ENCODE data around the gene ASB10. TPM values are rescaled to one million over a fixed set of nuclear protein-coding genes. Genes with fewer than 3 reads are reported as not detected.

Gene ASB10
- total and polyA plus RNA-seq, 4 donors = not detected

DNA sequence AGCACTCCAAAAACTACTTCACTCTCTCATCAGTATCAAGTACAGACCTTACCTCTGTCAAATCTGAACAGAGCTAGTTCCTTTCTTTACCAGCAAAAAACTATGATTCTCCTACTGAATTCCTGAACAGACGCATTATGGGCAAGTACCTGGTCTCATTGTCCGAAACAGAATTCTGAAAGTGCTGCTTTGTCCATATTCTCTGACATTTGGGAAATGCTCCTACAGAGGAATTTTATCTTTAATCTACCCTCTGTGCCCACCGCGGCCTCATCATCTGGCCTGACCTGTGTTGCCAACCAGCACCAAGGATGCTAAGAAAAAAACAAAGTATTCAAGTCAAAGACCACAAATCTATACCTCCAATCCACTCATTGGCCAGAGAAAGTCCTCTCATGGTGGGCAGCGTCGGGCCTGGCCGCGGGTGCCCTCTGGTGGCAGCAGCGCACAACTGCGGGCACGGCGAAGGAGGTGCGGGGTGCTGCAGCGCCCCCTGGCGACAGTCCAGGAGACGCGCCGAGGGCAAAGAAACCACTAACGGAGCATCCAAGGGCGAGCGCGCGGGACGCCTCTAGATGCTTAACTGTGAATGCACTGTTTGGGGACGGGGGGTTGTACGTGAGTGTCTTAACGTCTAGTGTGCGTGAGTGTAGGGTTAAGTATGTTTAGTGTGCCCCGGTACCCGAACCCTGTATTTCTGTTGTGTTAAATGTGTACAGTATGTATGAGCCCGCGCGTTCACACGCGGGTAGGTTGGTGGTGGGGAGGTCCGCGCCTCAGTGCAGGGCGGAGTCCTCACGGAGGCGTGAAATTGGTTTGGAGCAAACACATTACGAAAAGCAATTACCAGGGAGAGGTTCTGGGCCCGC lies 14.5 kb downstream of the ASB10 start:
- Histone ChIP-seq H3K36me3 (ENCODE audit: control insufficient read depth in 4 of 4, insufficient read depth in 3 of 4, low read depth in 1 of 4, low read length in 3 of 4) (no peaks in the 10 kb centered on the region), H3K4me1 (ENCODE audit: control insufficient read depth in 4 of 4, insufficient read depth in 4 of 4, low read length in 3 of 4) (peaks cover 3 to 8% (median 6%) of the 10 kb centered on the region in 4 donors), H3K27ac (ENCODE audit: low read depth in 1 of 2, low read length in 2 of 2) (no peak overlapping the region), H3K4me3 (ENCODE audit: low read depth in 1 of 3, low read length in 3 of 3) (no peak overlapping the region), H3K9me3 (ENCODE audit: control insufficient read depth in 4 of 4, low read length in 3 of 4) (no peaks in the 10 kb centered on the region), H3K9ac (ENCODE audit: low read depth in 1 of 2, low read length in 2 of 2) (no peak overlapping the region), H3K27me3 (ENCODE audit: control insufficient read depth in 4 of 4, insufficient read depth in 4 of 4, low read length in 3 of 4) (peaks cover 0 to 9% (median 4%) of the 10 kb centered on the region in 4 donors)
- WGBS = 20% methylated on average over 42 of the region's 42 CpGs
- TF ChIP-seq RAD21 (IDR thresholded peaks at IDR 0.05) = peak; percentile 88 to 94
- TF ChIP-seq, protein P1, sequence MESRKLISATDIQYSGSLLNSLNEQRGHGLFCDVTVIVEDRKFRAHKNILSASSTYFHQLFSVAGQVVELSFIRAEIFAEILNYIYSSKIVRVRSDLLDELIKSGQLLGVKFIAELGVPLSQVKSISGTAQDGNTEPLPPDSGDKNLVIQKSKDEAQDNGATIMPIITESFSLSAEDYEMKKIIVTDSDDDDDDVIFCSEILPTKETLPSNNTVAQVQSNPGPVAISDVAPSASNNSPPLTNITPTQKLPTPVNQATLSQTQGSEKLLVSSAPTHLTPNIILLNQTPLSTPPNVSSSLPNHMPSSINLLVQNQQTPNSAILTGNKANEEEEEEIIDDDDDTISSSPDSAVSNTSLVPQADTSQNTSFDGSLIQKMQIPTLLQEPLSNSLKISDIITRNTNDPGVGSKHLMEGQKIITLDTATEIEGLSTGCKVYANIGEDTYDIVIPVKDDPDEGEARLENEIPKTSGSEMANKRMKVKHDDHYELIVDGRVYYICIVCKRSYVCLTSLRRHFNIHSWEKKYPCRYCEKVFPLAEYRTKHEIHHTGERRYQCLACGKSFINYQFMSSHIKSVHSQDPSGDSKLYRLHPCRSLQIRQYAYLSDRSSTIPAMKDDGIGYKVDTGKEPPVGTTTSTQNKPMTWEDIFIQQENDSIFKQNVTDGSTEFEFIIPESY (IDR thresholded peaks at IDR 0.05) = no peak
- no peak for TF ChIP-seq GABPA (IDR thresholded peaks at IDR 0.05 in 1 of 2, conservative IDR thresholded peaks at IDR 0.05 in 1 of 2)
- TF ChIP-seq, protein P2, sequence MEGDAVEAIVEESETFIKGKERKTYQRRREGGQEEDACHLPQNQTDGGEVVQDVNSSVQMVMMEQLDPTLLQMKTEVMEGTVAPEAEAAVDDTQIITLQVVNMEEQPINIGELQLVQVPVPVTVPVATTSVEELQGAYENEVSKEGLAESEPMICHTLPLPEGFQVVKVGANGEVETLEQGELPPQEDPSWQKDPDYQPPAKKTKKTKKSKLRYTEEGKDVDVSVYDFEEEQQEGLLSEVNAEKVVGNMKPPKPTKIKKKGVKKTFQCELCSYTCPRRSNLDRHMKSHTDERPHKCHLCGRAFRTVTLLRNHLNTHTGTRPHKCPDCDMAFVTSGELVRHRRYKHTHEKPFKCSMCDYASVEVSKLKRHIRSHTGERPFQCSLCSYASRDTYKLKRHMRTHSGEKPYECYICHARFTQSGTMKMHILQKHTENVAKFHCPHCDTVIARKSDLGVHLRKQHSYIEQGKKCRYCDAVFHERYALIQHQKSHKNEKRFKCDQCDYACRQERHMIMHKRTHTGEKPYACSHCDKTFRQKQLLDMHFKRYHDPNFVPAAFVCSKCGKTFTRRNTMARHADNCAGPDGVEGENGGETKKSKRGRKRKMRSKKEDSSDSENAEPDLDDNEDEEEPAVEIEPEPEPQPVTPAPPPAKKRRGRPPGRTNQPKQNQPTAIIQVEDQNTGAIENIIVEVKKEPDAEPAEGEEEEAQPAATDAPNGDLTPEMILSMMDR (IDR thresholded peaks at IDR 0.05; ENCODE audit: low read depth, low read length, missing input control) = peak; percentile 100
- peak; percentile 88 for DNase-seq (ENCODE audit: low spot score)

DNA sequence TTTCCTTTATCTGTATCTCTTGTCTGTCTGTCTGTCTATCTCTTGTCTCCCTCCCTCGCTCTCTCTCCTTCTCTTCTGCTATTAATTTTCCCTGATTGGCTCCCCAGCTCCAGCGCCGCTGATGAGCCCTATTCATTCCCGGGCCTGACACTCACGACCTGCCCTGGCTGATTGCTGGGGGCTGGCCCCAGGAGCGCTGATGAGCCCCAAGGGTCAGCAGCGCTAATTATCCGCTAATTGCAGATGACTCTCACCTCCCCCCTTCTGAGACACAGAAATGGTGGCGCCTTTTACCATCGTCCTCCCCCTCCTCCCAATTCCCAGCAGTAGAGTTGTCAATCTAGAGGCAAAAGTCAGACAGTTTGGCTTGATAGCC lies 18.3 kb downstream of the ASB10 start:
- Histone ChIP-seq H3K27me3 (ENCODE audit: control insufficient read depth in 4 of 4, insufficient read depth in 4 of 4, low read length in 3 of 4) (peaks cover 5 to 14% (median 9%) of the 10 kb centered on the region in 4 donors), H3K4me3 (ENCODE audit: low read depth in 1 of 3, low read length in 3 of 3) (no peak overlapping the region), H3K9me3 (ENCODE audit: control insufficient read depth in 4 of 4, low read length in 3 of 4) (no peaks in the 10 kb centered on the region), H3K36me3 (ENCODE audit: control insufficient read depth in 4 of 4, insufficient read depth in 3 of 4, low read depth in 1 of 4, low read length in 3 of 4) (no peaks in the 10 kb centered on the region), H3K9ac (ENCODE audit: low read depth in 1 of 2, low read length in 2 of 2) (no peak overlapping the region), H3K27ac (ENCODE audit: low read depth in 1 of 2, low read length in 2 of 2) (no peak overlapping the region), H3K4me1 (ENCODE audit: control insufficient read depth in 4 of 4, insufficient read depth in 4 of 4, low read length in 3 of 4) (peaks cover 8 to 15% (median 12%) of the 10 kb centered on the region in 4 donors)
- 24% methylated on average over 10 of the region's 10 CpGs for WGBS
- TF ChIP-seq HNF4G (IDR thresholded peaks at IDR 0.05) = no peak
- TF ChIP-seq, protein P1 (IDR thresholded peaks at IDR 0.05) = no peak
- no peak for TF ChIP-seq TAF1 (conservative IDR thresholded peaks at IDR 0.05)
- TF ChIP-seq, protein P2 (IDR thresholded peaks at IDR 0.05; ENCODE audit: low read depth, low read length, missing input control) = no peak
- TF ChIP-seq, protein P3, sequence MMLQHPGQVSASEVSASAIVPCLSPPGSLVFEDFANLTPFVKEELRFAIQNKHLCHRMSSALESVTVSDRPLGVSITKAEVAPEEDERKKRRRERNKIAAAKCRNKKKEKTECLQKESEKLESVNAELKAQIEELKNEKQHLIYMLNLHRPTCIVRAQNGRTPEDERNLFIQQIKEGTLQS (IDR thresholded peaks at IDR 0.05) = no peak
- no peak for TF ChIP-seq RXRA (IDR thresholded peaks at IDR 0.05)
- no peak for TF ChIP-seq EGR1 (IDR thresholded peaks at IDR 0.05; ENCODE audit: low read depth in 2 of 2)
- no peak for TF ChIP-seq FOXA1 (IDR thresholded peaks at IDR 0.05)
- TF ChIP-seq FOXA2 (IDR thresholded peaks at IDR 0.05) = no peak
- TF ChIP-seq, protein P4, sequence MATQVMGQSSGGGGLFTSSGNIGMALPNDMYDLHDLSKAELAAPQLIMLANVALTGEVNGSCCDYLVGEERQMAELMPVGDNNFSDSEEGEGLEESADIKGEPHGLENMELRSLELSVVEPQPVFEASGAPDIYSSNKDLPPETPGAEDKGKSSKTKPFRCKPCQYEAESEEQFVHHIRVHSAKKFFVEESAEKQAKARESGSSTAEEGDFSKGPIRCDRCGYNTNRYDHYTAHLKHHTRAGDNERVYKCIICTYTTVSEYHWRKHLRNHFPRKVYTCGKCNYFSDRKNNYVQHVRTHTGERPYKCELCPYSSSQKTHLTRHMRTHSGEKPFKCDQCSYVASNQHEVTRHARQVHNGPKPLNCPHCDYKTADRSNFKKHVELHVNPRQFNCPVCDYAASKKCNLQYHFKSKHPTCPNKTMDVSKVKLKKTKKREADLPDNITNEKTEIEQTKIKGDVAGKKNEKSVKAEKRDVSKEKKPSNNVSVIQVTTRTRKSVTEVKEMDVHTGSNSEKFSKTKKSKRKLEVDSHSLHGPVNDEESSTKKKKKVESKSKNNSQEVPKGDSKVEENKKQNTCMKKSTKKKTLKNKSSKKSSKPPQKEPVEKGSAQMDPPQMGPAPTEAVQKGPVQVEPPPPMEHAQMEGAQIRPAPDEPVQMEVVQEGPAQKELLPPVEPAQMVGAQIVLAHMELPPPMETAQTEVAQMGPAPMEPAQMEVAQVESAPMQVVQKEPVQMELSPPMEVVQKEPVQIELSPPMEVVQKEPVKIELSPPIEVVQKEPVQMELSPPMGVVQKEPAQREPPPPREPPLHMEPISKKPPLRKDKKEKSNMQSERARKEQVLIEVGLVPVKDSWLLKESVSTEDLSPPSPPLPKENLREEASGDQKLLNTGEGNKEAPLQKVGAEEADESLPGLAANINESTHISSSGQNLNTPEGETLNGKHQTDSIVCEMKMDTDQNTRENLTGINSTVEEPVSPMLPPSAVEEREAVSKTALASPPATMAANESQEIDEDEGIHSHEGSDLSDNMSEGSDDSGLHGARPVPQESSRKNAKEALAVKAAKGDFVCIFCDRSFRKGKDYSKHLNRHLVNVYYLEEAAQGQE (IDR thresholded peaks at IDR 0.05) = no peak
- TF ChIP-seq HNF4A (conservative IDR thresholded peaks at IDR 0.05) = no peak
- no peak for TF ChIP-seq SP1 (IDR thresholded peaks at IDR 0.05)
- TF ChIP-seq JUND (IDR thresholded peaks at IDR 0.05) = no peak
- TF ChIP-seq, protein P5, sequence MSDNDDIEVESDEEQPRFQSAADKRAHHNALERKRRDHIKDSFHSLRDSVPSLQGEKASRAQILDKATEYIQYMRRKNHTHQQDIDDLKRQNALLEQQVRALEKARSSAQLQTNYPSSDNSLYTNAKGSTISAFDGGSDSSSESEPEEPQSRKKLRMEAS (IDR thresholded peaks at IDR 0.05) = no peak
- no peak for TF ChIP-seq NR2F2 (IDR thresholded peaks at IDR 0.05)
- no peak for TF ChIP-seq GABPA (IDR thresholded peaks at IDR 0.05 in 1 of 2, conservative IDR thresholded peaks at IDR 0.05 in 1 of 2)
- no peak for TF ChIP-seq YY1 (IDR thresholded peaks at IDR 0.05)
- no peak for TF ChIP-seq RAD21 (IDR thresholded peaks at IDR 0.05)
- no peak for DNase-seq (ENCODE audit: low spot score)

Measured in liver (tissue), 9 donors.